Thoracic aorta (tissue), 2 donors: ENCODE measurements around the gene VAV2. TPM values are rescaled to one million over a fixed set of nuclear protein-coding genes. Genes with fewer than 3 reads are reported as not detected.

Source experiments
- ATAC-seq: fragments of 150-250 bp; one replicate; pipeline ENCODE4 v1.8.0; 2017; ENCODE audit warnings: low read depth; ENCODE audit not compliant: insufficient number of reproducible peaks, low FRiP score
- DNase-seq: peaks from one replicate; pipeline ENCODE4 v3.0.0-alpha.2; 2020; ENCODE audit warnings: low spot score
- H3K27ac ChIP-seq, 2 donors: fragments of 200-600 bp; sonication (generic); 1 replicate in 1 of 2; 2 replicates in 1 of 2; pipeline ENCODE4 v1.5.1; 2016; ENCODE audit warnings: mild to moderate bottlenecking in 2 of 2, moderate library complexity in 2 of 2
- H3K27me3 ChIP-seq: fragments of 200-600 bp; sonication (generic); replicated peaks from 2 replicates; pipeline ENCODE4 v1.6.0; 2016; ENCODE audit warnings: mild to moderate bottlenecking; ENCODE audit not compliant: insufficient read depth
- H3K36me3 ChIP-seq: fragments of 200-600 bp; sonication (generic); one replicate; pipeline ENCODE4 v1.5.1; 2016
- H3K4me1 ChIP-seq, 2 donors: fragments of 200-600 bp; sonication (generic); 1 replicate in 1 of 2; 2 replicates in 1 of 2; pipeline versions ENCODE4 v1.5.1 to v1.6.0; 2016; ENCODE audit warnings: low read depth in 2 of 2, mild to moderate bottlenecking in 1 of 2; ENCODE audit not compliant: control insufficient read depth in 1 of 2
- H3K4me3 ChIP-seq: fragments of 200-600 bp; sonication (generic); 2 replicates; pipeline ENCODE4 v1.5.1; 2016; ENCODE audit warnings: mild to moderate bottlenecking
- H3K9me3 ChIP-seq: fragments of 200-600 bp; sonication (generic); 2 replicates; pipeline ENCODE4 v1.5.1; 2016
- total RNA-seq, 2 donors: library from RNA; depleted of rRNA; stranded (reverse); fragments of >200 nt; gene quantifications; one replicate each; pipeline versions ENCODE4 v1.1.0 to v1.2.3, GENCODE V29; 2016
- TF ChIP-seq, protein P1 (sequence below): fragments of 200-600 bp; sonication (generic); IDR thresholded peaks from one replicate; pipeline ENCODE4 v1.5.1; 2019; ENCODE audit warnings: antibody characterized with exemption

Gene VAV2
- total RNA-seq, 2 donors from 2014 or later = 10.1 to 11.5 TPM

DNA sequence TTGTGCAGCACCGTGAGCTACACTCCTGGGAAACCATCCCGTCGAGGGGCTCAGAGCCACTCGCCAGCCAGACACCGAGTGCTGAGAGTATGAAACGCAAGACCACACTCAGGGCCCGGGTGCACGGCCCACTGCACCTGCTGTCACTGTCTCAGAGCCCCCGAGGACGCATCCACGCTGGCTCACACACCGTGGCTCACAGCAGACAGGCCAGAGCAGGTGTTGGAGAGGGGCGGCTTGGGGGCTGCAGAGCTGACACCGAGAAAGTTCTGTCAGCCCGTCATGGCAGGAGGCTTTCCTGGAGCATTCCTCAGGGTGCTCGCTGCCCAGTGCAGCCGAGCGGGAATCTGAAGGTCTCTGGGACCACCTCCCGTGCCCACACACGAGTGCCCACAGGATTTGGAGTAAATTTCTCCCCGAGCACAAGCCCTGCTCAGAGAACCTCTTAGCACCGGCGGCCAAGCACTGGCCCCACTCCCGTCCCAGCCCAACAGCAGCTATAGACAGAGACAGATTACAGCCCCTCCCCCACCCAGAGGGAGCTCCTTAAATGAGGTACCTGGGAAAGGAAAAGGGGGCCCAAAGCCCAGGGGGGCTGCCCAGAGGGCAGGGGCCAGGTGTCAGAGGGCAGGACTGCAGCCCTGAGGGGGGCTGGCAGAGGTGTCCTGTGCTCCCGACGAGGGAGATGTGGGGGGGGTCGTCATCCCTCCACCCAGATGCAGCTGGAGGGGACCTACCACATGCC is 197.9 kb downstream of the VAV2 start:
- Histone ChIP-seq H3K9me3 (no peaks in the 10 kb centered on the region), H3K4me1 (peaks cover 0 to 8% of the 10 kb centered on the region in 2 donors), H3K4me3 (no peak overlapping the region), H3K27ac (no peak overlapping the region), H3K27me3 (no peaks in the 10 kb centered on the region), H3K36me3 (peaks cover 3% of the 10 kb centered on the region)
- TF ChIP-seq, protein P1, sequence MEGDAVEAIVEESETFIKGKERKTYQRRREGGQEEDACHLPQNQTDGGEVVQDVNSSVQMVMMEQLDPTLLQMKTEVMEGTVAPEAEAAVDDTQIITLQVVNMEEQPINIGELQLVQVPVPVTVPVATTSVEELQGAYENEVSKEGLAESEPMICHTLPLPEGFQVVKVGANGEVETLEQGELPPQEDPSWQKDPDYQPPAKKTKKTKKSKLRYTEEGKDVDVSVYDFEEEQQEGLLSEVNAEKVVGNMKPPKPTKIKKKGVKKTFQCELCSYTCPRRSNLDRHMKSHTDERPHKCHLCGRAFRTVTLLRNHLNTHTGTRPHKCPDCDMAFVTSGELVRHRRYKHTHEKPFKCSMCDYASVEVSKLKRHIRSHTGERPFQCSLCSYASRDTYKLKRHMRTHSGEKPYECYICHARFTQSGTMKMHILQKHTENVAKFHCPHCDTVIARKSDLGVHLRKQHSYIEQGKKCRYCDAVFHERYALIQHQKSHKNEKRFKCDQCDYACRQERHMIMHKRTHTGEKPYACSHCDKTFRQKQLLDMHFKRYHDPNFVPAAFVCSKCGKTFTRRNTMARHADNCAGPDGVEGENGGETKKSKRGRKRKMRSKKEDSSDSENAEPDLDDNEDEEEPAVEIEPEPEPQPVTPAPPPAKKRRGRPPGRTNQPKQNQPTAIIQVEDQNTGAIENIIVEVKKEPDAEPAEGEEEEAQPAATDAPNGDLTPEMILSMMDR = no peak
- no peak for DNase-seq
- no peak for ATAC-seq

DNA sequence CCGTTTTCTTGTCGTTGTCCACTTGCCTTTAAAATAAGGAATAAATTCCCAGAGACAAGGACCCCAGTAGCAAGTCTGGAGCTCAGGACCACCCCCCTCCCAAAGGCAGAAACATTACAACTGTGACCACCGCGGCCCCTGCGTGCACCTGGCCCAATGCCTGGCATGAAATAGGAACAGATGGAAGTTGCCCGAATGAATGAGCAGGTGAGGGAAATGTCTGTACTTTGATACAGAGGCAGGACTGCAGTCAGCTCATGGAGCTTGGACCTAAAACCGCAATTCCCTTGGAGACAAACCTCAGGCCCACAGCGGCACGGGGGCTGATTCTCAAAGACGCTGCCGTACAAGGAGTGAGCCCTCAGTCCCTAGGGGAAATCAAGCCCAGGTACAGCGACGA is 198.7 kb downstream of the VAV2 start:
- TF ChIP-seq, protein P1 = no peak
- Histone ChIP-seq H3K36me3 (peaks cover 3% of the 10 kb centered on the region), H3K27ac (no peak overlapping the region), H3K9me3 (no peaks in the 10 kb centered on the region), H3K4me3 (no peak overlapping the region), H3K4me1 (peaks cover 0 to 8% of the 10 kb centered on the region in 2 donors), H3K27me3 (no peaks in the 10 kb centered on the region)
- DNase-seq = no peak
- ATAC-seq = no peak

DNA sequence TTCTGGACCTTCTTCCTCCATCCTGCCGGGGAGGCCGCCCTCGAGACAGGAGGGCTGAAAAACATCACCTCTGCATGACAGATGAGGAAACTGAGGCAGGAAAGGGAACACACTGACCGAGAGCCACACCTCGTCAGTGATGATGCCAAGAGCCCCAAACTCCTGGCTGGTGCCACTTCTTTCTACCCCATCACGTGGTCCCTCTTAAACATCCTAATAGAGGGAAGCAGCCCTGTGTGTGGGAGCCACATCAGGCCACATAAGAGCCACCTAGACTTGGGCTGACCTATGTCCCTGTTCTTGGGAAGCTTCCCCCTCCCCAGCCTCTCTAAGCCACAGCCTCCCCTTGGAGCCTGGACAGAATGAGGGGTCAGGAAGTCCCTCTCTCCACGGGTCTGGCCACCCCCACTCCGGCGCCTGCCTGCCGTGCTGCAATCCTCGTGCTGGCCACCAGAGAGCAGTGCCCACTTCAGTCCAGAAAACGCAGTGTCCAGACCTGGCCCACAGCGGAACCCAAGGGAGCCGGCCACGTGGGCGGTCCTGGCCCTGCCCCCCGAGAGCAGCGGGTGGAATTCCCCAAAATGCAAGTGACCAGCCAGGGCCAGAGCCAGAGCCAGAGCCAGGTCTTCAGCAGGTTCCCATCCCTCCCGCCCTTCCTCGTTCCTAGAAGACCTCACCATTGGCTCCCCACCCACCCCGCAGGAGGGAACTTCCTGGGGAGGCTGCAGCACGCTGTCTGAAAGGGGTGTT is 199.2 kb downstream of the VAV2 start:
- H3K27ac ChIP-seq = no peak overlapping the region
- peaks cover 3% of the 10 kb centered on the region for H3K36me3 ChIP-seq
- peak; percentile 23 for DNase-seq
- no peak overlapping the region for H3K4me3 ChIP-seq
- peaks cover 0 to 8% of the 10 kb centered on the region in 2 donors for H3K4me1 ChIP-seq
- TF ChIP-seq, protein P1 = peak; percentile 96
- H3K27me3 ChIP-seq = no peaks in the 10 kb centered on the region
- no peaks in the 10 kb centered on the region for H3K9me3 ChIP-seq
- no peak for ATAC-seq

DNA sequence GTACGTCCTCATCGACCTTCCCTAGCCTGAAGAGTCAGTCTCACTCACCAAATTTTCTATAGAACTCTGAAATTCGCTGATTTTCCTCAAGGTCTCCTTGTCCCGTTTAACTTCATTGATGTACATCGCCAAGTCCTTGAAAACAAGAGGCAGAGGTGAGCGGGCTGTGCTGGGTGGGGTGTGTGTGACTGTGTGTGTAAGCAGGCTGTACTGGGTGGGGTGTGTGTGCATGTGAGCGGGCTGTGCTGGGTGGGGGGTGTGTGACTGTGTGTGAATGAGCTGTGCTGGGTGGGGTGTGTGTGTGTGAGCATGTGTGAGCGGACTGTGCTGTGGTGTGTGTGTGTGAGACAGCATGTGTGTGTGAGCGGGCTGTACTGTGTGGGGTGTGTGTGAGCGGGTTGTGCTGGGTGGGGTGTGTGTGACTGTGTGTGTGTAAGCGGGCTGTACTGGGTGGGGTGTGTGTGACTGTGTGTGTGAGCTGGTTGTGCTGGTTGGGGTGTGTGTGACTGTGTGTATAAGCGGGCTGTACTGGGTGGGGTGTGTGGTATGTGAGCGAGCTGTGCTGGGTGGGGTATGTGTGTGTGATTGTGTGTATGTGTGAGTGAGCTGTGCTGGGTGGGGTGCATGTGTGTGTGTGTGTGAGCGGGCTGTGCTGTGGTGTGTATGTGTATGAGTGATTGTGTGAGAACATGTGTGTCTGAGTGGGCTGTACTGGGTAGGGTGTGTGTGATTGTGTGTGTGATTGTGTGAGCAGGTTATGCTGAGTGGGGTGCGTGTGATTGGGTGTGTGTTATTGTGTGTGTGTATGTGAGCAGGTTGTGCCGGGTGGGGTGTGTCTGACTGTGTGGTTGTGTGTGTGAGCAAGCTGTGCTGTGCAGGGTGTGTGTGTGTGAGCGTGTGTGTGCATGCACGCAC is 200.1 kb downstream of the VAV2 start:
- DNase-seq (no peak), ATAC-seq (no peak)
- Histone ChIP-seq H3K9me3 (no peaks in the 10 kb centered on the region), H3K4me1 (peaks cover 0 to 8% of the 10 kb centered on the region in 2 donors), H3K27me3 (no peaks in the 10 kb centered on the region), H3K4me3 (no peak overlapping the region), H3K36me3 (peaks cover 3% of the 10 kb centered on the region), H3K27ac (no peak overlapping the region)
- TF ChIP-seq, protein P1 = no peak
